ENCODE measurements around the gene NSD2.

The NSD2 gene

GRCh38 chr4:1945912-1946311 lies 74.7 kb downstream of the NSD2 start:
- DNase-seq: no peak

GRCh38 chr4:1948232-1948631 lies 77.0 kb downstream of the NSD2 start:
- DNase-seq: no peak

DNA sequence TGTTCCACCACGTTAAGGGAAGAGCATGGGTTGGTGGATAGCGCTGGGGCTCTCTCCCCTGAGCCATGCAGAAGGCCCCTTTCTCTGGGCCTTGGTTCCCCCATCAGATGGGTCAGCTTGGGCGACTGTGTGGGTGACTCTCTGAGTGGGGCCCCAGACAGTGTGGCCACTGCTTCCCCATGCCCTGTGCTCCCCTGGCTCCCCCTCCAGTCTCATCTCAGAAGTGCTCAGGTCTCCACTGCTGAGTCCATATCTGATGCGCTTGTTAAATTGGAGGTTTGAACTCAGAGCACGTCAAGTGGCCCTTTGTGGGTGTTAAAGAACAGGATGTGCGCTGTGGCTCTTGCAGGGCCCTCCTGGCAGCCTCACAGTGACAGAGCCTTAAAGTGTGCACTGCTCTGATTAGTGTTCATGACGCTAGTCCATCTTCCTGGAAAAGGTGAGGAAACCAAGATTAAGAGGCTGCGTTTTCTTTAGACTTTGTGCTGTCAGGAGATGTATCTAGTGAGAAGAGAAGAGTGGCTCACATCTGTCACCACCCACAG lies 77.8 kb downstream of the NSD2 start:
- DNase-seq: no peak

- DNase-seq: no peak
Observed at GRCh38 chr4:1950369-1950768, 79.2 kb downstream of the NSD2 start.

GRCh38 chr4:1952058-1952700 lies 81.0 kb downstream of the NSD2 start:
- no peak for DNase-seq

- DNase-seq: no peak
Observed at GRCh38 chr4:1952719-1953118, 81.5 kb downstream of the NSD2 start.

GRCh38 chr4:1953335-1953734 lies 82.1 kb downstream of the NSD2 start:
- DNase-seq: no peak

DNA sequence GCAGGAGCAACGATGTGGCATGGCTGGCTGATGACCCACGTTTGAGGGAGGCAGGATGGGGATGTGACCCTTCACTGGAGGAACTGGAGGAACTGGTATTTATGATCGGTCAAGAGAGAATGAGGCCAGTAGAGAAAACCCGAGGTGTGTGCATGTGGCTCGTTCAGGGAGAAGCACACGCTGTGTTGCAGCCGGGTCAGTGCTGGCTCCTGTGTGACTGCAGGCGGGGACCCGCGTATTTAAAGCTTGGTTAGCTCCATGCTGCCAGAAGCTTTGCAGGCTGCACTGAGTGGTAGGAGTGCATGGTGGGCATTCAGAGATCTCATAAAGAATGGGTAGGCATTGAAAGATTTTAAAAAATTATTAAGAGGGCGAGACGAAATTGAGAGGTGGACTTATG lies 85.4 kb downstream of the NSD2 start:
- DNase-seq: no peak

GRCh38 chr4:1958276-1959103 lies 87.3 kb downstream of the NSD2 start:
- DNase-seq: no peak

GRCh38 chr4:1959104-1959384 lies 87.9 kb downstream of the NSD2 start:
- DNase-seq: no peak

- DNase-seq: no peak
Observed at GRCh38 chr4:1960170-1960825, 89.1 kb downstream of the NSD2 start.

GRCh38 chr4:1961038-1961437 lies 89.8 kb downstream of the NSD2 start:
- DNase-seq: no peak

- DNase-seq: no peak
Observed at GRCh38 chr4:1961563-1961962, 90.4 kb downstream of the NSD2 start.

DNA sequence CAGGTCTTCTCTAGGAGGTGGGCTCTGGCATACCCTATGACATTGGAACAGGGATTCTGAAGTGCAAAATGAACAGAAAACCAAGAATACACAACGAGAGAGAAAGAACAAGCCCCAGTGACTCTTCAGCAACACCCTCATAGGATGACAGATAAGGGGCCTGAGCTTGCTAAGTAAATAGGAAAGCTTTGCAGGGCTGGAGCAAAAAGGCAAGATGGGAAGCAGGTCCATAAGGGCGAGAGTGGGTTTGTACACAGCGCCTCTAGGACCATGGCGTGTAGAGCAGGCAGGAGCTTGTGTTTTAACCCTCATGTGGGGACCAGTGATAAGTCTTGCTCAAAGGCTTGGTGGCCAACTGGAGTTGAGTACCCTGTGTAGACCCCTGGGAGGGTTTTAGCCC lies 91.8 kb downstream of the NSD2 start:
- DNase-seq: no peak

DNA sequence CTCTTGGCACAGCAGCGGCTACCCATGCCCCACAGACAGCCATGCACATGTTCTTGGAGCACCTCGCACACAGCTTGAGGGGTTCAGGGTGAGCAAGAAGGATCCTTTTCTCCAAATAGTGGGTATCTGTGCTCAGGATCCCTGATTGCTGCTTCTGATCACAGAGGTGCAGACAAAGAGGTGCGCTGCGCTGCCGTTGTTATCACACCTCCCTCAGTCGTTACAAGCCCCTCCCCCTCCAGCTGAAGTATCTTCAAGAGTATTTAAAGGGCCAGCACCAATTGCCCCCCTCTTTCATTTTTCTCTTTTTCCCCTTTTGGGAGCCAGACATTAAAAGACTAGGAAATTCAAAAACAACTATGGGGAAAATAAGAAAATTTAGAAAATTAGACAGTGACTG lies 93.2 kb downstream of the NSD2 start:
- no peak for DNase-seq

GRCh38 chr4:1964971-1965370 lies 93.8 kb downstream of the NSD2 start:
- DNase-seq: no peak

- no peak for DNase-seq
Observed at GRCh38 chr4:1967512-1968149, 96.4 kb downstream of the NSD2 start.

DNA sequence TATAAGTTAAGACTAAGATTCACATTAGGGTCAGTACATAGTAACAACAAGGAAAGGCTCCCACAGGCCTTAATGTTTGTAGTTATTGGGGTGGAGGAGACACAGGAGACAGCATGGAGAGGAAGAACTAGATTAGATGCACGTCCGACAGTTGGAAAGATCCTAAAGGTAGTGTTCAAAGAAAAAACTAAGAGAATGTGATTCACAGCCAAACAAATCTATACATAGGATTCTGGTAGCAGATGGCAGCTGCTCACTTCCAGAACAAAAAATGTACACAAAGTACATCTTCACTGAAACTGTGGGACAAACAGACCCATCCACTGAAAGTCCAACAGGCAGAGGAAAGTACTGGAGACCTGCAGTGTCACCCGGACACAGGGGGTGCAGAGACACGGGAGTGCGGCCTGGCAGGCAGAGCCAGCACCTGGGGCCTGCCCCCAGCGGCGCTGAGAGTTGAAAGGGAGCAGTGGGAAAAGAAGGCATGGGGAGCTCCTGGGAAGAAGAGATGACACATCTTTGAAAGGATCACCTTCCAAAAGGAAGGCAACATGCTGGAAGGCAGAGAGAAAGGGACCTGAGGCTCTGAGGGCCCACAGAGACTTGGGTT lies 97.6 kb downstream of the NSD2 start:
- DNase-seq: no peak

DNA sequence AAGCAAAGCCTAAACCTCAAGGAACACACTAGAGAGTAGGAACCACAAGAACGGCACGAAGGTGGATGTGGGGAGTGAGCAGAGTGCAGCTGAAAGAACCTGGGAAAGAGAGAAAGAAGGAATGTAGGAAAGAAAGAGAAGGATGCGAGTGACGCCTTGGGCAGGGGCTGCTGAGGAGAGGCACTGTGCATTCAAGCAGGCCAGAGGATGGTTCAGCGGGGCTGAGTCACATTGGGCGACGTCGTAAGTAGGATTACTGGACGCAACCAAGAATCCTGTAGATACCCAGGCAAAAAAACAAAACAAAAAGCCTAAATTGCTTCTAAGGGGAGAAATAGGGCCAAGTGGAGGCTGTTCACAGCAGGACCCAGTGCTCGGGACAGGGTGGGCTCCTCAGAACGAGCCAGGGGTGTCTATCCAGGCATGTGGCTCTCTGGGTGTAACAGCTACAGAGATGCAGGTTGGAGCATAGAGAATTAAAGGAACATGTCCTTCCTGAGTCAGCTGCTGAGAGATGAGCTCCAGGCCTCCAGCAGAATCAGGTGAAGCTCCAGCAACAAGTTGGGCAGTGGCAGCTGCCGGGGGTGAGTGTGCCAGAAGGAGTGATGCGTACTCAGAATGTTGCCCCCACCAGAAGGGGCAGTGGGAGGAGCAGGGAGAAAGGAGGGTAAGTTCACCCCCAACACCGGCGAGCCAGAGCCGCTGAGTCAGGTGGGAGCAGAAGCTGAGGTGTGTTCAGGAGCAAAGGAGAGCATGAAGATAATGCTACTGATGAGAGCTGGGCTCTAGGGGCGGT lies 98.9 kb downstream of the NSD2 start:
- no peak for DNase-seq

DNA sequence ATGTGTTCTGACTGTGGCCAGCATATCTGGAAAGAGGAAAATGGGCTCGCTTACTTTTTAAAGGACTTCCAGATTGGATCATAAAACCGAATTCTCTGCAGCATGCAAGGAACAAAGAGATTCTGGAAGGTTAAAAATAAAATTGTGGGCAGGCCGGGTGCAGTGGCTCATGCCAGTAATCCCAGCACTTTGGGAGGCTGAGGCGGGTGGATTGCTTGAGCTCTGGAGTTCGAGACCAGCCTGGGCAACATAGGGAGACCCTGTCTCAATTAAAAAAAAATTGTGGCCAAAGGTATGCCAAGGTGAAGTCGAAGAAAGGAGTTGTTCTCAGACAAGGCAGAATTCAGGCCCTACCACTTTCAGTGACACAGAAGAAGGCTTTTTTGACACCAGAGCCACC lies 99.7 kb downstream of the NSD2 start:
- DNase-seq: no peak

DNA sequence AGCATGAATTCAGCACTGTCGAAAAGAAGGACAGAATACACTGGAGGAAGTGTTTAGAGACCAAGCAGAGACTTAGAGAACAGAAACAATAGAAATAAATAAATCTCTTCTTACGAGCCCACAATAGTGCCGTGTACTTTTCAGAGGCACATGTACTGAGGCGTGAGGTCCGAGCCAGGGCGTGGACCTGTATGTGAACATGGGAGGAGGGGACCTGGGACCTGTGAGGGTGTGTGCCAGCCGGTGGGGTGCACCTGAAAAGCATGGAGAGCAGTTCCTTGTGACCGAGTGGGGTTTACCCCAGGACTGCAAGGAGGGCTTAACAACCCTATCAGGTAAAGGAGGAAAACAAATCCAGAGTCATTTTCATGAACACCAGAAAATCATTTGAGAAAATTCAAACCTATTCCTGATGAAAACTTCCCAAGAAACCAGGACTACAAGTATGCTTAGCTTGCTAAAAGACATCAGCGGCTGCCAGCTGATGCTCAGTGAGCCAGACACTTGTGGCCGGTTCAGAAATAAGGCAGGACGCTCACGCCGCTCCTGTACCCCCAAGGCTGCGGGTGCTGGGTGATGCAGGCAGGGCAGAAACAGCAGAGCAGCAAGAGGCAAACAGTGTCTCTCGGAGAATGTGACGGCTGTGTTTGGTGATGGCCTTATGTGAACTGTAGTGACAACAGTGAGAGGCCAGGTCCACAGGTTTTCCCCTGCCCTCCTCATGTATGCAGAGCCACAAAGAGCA lies 100.4 kb downstream of the NSD2 start:
- no peak for DNase-seq

DNA sequence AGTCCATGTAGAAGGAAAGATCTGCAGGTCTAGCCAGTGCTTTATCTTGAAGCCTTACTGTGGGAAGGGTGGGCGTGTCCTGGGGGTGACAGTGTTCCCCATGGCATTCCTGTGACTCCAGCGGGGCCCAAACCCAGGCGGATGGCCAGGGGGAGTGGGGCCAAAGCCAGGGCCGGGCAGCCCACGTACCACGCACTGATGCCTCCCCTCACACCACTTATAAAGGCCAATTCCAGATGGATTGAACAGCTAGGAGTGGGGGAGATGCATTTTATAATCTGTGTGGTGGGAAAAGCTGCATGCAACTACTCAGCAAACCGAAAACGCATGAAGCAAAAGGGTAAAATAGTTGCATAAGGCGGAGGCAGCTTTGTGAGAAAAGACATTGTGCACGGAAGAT lies 101.2 kb downstream of the NSD2 start:
- no peak for DNase-seq

Data from activated naive CD4-positive, alpha-beta T cell (primary cell).